Gastroesophageal sphincter (tissue), 3 donors: ENCODE measurements around the gene CDKAL1.

ENCODE experiments used
- CTCF ChIP-seq, 4 experiments: fragments of 200-600 bp in 2 of 4; fragments of 450-650 bp in 2 of 4; sonication (generic) in 1 of 4; IDR thresholded peaks; one replicate each; pipeline ENCODE4 v1.5.1; 2017 to 2019; ENCODE audit warnings: antibody characterized with exemption in 4 of 4, mild to moderate bottlenecking in 2 of 4, moderate library complexity in 2 of 4
- EP300 ChIP-seq: sonication (generic); formaldehyde crosslinking; IDR thresholded peaks from one replicate; pipeline ENCODE4 v1.6.1; 2017; ENCODE audit warnings: antibody characterized with exemption, mild to moderate bottlenecking
- POLR2A ChIP-seq, 2 donors: fragments of 450-650 bp; IDR thresholded peaks; one replicate each; pipeline ENCODE4 v1.6.1; 2017; ENCODE audit warnings: antibody characterized with exemption in 2 of 2, mild to moderate bottlenecking in 2 of 2, moderate library complexity in 1 of 2
- POLR2AphosphoS5 ChIP-seq: sonication (generic); formaldehyde crosslinking; IDR thresholded peaks from one replicate; pipeline ENCODE4 v1.6.1; 2017; ENCODE audit warnings: antibody characterized with exemption

- no peak for TF ChIP-seq CTCF (IDR thresholded peaks at IDR 0.05)
- TF ChIP-seq POLR2AphosphoS5 = no peak
- no peak for TF ChIP-seq EP300
- TF ChIP-seq POLR2A (IDR thresholded peaks at IDR 0.05) = no peak
Observed at GRCh38 chr6:20610636-20611370, 76.5 kb downstream of the CDKAL1 start.
